HG03108 (cell line): ENCODE measurements around the gene OGFOD3.
"Not testable (repeated sequence)": the region's sequence is repeated elsewhere in the genome, so short reads cannot be mapped to it uniquely, and the experiment has no call there.

Source experiments
- ATAC-seq: cut with Tn5 transposase; IDR thresholded peaks from one replicate; pipeline ENCODE4 v1.9.1; 2021; ENCODE audit warnings: moderate library complexity; ENCODE audit not compliant: unreplicated experiment

The OGFOD3 gene

DNA sequence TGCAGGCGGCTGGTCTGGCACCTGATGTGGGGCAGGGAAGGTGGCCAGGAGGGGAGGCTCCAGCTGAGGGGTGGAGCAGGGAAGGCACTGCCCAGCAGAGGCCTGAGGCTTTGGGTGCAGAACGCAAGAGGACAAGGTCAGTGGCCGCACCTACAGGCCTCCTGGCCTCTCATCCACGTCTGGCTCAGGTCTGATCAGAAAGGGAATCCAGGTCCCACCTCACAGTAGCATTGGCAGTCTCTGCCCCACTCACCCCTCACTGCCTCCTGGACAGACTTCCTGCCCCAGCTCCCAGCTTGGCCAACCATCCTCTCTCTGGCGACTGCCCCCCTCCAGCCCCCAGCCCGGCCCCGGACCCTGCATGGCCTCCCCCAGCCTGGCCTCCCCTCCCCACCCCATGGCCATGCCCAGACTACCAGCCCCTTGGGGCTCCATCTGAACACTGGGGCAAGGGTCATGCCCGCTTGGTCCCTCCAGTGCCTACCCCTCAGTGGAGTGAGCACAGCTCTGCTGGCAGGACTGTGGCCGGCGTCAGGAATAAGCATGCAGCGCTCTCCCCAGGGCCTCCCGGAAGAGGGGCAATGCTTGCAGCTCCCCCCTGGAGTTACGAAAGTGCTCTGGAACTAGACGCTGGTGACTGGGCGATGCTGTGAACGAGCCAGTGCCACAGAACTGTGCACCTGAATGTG, 42.2 kb downstream of the OGFOD3 start:
- ATAC-seq: no peak

GRCh38 chr17:82375359-82376041, 42.9 kb downstream of the OGFOD3 start:
- no peak for ATAC-seq

DNA sequence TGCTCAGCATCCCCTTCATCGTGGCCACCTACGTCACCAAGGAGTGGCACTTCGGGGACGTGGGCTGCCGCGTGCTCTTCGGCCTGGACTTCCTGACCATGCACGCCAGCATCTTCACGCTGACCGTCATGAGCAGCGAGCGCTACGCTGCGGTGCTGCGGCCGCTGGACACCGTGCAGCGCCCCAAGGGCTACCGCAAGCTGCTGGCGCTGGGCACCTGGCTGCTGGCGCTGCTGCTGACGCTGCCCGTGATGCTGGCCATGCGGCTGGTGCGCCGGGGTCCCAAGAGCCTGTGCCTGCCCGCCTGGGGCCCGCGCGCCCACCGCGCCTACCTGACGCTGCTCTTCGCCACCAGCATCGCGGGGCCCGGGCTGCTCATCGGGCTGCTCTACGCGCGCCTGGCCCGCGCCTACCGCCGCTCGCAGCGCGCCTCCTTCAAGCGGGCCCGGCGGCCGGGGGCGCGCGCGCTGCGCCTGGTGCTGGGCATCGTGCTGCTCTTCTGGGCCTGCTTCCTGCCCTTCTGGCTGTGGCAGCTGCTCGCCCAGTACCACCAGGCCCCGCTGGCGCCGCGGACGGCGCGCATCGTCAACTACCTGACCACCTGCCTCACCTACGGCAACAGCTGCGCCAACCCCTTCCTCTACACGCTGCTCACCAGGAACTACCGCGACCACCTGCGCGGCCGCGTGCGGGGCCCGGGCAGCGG, 43.6 kb downstream of the OGFOD3 start:
- no peak for ATAC-seq

GRCh38 chr17:82373731-82374625, 44.4 kb downstream of the OGFOD3 start:
- no peak for ATAC-seq

DNA sequence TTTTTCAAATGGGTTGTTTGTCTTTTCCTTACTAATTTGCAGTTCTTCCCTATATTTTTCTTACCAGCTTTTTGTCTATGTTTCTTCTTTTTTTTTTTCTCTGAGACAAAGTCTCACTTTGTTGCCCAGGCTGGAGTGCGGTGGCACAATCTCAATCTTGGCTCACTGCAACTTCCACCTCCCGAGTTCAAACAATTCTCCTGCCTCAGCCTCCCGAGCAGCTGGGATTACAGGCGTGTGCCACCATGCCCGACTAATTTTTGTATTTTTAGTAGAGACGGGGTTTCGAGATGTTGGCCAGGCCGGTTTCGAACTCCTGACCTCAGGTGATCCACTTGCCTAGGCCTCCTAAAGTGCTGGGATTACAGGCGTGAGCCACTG, 45.3 kb downstream of the OGFOD3 start:
- ATAC-seq: not testable (repeated sequence)

DNA sequence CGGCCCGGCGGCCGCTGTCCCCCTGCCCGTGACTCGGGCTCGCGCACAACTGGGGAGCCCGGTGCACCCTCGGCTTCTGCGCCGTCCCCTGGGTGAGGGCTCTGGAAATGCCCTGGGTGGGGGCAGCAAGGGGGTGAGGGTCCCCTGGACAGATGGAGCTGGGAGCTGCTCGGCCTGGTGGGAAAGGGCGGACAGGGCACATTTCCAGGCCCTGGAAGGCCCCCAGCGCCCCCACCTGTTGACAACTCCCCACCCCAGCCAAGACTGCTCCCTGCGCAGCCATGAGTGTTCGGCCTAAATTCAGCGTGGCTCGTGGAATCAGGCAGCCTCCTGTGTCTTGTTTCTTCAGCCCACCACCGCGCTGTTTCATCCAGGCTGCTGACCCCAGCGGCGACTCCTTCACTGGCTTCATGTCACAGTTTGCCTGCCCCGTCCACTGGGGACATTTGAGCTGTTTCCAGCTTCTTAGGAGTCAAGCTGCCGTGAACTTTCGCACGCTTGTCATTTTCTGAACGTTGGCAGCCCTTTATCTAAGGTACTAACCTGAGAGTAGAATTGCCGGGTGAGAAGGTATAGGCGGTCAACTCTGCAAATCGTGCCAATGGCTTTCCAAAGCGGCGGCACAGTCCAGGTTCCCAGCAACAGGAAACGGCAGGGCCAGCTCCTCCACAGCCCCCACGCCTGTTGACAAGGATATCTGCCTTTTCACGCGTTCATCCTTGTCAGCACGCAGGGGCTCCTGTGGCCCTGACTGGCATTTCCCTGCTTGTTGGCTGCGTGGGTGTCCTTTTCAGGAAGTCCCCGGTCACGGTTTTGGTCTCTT, 45.9 kb downstream of the OGFOD3 start:
- ATAC-seq: no peak

- ATAC-seq: no peak
Measured at GRCh38 chr17:82371333-82372248, 46.8 kb downstream of the OGFOD3 start, which contains the start of gene UTS2R. Gene UTS2R (plus strand): TSS chr17:82371765. CDS start chr17:82374325, 2,560 bp downstream.

DNA sequence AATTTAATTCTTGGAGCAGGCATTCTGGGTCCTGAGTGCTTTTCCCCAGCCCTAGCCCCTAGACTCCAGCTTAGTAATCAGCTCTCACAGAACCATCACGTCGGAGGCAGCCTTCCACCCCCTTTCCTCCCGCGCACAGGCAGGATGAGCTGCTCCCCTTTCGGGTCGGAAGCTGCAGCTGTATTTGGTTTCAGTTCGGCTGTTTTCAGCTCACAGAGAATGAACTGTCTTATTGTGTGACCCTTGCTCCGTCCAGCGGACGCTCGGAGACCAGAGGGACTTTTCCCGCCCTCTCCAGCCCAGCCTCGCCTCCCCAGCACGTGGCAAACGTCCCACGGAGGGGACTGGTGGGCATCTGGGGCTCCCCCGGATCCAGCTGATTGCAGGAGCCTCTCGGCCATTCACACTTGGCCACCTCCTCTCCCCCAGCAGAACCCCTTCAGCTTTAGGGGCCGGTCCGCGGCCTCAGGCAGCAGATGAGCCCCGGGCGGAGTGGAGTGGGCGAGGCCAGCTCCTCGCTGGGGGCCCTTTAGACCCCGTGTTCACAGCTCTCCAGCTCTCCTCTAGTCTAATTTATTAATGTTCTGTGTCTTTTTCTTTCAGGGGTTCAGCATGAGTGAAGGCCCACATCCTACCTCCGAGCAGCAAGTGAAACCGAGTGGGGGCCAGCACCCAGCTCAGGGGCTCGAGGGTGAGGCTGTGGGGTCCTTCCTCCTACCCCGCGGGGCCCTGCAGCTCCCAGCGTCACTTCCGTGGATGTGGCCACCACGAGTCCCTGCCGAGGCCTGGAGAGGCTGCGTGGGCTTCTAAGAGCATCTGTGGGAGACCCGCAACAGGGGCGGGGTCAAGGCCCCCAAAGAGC, 47.7 kb downstream of the OGFOD3 start:
- ATAC-seq: no peak

GRCh38 chr17:82369211-82369610, 49.2 kb downstream of the OGFOD3 start:
- no peak for ATAC-seq

- no peak for ATAC-seq
Measured at GRCh38 chr17:82367724-82368524, 50.5 kb downstream of the OGFOD3 start.

GRCh38 chr17:82366749-82367148, 51.6 kb downstream of the OGFOD3 start:
- ATAC-seq: no peak

- ATAC-seq: no peak
Measured at GRCh38 chr17:82365606-82366295, 52.6 kb downstream of the OGFOD3 start.

DNA sequence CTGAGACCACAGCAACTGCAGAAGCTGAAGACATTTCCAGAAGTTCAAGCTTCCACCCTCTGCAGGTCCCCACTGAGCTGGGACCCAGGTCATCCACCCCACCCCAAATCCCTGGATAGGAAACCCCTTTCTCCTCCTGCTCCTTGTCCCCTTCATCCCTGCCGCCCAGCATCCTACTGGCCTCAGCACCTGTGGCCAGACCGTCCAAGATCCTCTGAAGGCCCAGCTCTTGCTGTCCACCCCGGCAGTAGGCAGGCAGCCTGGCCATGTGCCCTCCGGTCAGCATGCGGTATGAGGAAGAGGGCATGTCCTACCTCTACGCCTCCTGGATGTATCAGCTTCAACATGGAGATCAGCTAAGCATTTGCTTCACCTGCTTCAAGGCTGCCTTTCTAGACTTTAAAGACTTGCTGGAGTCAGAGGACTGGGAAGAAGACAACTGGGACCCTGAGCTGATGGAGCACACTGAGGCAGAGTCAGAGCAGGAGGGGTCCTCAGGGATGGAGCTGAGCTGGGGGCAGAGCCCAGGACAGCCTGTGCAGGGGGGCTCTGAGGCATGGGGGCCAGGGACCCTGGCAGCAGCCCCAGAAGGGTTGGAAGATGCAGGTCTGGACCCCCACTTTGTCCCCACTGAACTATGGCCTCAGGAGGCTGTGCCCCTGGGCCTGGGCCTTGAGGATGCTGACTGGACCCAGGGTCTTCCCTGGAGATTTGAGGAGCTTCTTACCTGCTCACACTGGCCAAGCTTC, 56.3 kb downstream of the OGFOD3 start:
- no peak for ATAC-seq

DNA sequence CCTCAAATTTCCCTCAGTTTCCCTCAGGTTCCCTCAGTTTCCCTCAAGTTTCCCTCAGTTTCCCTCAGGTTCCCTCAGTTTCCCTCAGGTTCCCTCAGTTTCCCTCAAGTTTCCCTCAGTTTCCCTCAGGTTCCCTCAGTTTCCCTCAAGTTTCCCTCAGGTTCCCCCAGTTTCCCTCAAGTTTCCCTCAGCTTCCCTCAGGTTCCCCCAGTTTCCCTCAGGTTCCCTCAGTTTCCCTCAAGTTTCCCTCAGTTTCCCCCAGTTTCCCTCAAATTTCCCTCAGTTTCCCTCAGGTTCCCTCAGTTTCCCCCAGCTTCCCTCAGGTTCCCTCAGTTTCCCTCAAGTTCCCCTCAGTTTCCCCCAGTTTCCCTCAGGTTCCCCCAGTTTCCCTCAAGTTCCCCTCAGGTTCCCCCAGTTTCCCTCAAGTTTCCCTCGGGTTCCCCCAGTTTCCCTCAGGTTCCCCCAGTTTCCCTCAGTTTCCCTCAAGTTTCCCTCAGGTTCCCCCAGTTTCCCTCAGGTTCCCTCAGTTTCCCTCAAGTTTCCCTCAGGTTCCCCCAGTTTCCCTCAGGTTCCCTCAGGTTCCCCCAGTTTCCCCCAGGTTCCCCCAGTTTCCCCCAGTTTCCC, 58.8 kb downstream of the OGFOD3 start:
- not testable (repeated sequence) for ATAC-seq
